GM21423 (cell line): ENCODE data around the gene CD276.
"Not testable (repeated sequence)": the region's sequence is repeated elsewhere in the genome, so short reads cannot be mapped to it uniquely, and the experiment has no call there.

Experiments used
- ATAC-seq: cut with Tn5 transposase; IDR thresholded peaks from one replicate; pipeline ENCODE4 v1.9.1; 2021; ENCODE audit warnings: mild to moderate bottlenecking, moderate library complexity; ENCODE audit not compliant: unreplicated experiment

Gene CD276

GRCh38 chr15:73709686-73710085 is 25.5 kb downstream of the CD276 start:
- no peak for ATAC-seq

- ATAC-seq: no peak
Measured at GRCh38 chr15:73710321-73710720, 26.1 kb downstream of the CD276 start.

GRCh38 chr15:73711526-73711925 is 27.3 kb downstream of the CD276 start:
- ATAC-seq: no peak

- ATAC-seq: no peak
Measured at GRCh38 chr15:73712107-73712506, 27.9 kb downstream of the CD276 start.

DNA sequence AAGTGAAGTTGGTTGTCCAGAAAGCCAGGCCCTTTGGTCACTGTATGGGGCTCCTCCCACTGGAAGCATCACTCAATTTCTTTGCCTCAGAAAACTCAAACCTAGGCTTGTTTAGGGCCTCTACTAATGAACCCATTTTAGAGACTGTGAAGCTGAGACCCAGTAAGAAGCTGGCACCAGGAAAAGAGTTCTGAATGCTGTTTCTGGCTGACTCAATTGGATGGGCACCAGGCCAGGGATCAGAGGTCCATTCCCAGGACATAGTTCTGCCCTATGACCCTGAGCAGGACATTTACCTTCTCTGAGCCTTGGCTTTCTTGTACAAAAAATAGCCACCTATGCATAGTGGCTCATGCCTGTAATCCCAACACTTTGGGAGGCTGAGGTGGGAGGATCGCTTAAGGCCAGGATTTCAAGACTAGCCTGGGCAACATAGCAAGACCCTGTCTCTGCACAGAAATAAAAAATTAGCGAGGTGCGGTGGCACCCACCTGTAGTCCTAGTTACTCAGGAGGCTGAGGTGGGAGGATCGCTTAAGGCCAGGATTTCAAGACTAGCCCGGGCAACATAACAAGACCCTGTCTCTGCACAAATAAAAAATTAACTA is 30.6 kb downstream of the CD276 start:
- ATAC-seq: no peak

- no peak for ATAC-seq
Measured at GRCh38 chr15:73715417-73715816, 31.2 kb downstream of the CD276 start.

GRCh38 chr15:73716417-73716816 is 32.2 kb downstream of the CD276 start:
- ATAC-seq: no peak

GRCh38 chr15:73717206-73717605 is 33.0 kb downstream of the CD276 start:
- no peak for ATAC-seq

GRCh38 chr15:73717802-73718201 is 33.6 kb downstream of the CD276 start:
- ATAC-seq: no peak

DNA sequence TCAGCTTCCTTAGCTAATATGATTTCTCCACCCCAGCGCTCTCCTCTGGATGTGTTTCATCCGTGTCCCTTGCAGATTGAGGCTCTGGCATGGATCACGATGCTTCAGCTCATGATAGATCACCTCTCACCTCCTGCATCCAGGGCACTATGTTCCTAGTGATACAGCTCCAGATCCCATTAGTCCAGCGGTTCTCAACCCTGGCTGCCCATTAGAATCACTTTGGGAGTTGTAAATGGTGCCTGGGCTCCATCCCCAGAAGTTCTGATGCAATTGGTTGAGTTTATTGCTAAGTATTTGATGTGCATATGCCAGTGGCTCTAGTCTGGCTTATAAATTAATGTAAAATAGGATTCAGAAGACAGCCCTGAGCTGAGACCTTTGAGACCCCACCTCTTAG is 34.5 kb downstream of the CD276 start:
- ATAC-seq: no peak

DNA sequence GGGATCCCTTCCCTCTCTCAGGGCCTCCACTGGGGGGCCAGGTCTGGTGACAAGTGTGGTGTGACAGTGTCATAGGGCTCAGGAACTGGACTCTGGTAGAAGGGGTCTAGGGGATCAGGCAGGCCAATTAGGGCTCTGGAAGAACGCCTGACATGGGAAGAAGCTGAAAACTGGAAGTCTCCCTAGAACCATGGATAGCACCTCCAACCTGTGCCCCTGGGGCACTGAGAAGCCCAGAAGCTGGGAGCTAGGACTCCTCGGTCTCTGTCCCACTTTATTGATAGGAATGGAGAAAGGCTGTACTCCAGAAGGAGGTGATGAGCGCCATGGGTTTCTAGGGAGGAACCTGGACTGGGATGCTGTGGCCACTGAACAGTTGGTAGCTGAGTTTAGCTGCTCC is 38.2 kb downstream of the CD276 start:
- ATAC-seq: no peak

DNA sequence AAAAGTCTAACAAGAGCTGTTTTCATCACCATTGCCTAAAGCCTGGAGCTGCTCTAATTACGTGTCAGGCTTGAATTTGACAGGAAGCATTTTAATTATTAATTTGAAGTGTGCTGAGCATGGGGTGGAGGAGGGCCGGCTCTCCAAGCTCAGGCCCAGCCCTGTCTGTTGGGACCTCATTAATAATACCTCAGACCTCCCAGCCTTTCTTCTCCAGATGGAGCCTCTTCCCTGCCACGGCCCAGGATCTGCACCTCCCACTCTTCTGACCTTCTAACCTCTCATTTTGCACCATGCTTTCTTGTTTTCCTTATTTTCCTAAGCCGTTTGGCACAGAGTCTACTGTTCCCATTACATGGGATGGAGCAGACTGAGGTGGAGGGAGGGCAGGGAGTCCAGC is 39.0 kb downstream of the CD276 start:
- no peak for ATAC-seq

- no peak for ATAC-seq
Measured at GRCh38 chr15:73724212-73724611, 40.0 kb downstream of the CD276 start.

DNA sequence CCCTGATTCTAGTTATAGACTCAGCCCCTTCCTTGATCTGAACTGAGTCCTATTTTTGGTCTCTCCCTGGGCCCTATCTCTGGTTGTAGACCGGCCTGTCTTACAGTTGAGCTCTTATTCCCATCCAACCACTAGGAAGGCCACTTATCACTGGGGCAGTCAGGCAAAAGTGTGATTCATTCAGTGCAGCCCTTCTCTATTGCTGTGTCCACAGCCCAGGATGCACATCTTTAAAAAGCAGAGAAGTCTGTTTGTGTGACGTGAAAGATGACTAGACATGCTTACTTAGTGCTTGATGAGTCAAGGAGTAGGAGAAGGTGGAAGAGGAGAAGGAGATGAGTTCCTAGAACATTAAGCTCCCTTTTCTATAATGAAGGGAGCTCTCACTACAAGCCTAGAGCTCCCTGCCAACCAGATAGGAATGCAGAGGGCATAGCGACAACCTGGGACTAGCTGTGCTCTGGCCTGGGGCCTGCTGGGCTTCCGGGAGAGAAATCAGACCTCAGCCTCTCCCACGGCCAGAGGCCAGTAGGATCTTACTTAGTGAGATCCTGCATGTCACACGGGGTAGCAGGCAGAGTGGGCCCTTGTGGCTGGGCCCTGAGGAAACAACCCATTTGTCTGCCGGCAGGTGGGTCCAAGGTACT is 43.3 kb downstream of the CD276 start:
- ATAC-seq: no peak

- ATAC-seq: not testable (repeated sequence)
Measured at GRCh38 chr15:73732051-73732450, 47.9 kb downstream of the CD276 start.

- ATAC-seq: no peak
Measured at GRCh38 chr15:73732930-73733329, 48.7 kb downstream of the CD276 start.

GRCh38 chr15:73737535-73737934 is 53.4 kb downstream of the CD276 start:
- no peak for ATAC-seq

DNA sequence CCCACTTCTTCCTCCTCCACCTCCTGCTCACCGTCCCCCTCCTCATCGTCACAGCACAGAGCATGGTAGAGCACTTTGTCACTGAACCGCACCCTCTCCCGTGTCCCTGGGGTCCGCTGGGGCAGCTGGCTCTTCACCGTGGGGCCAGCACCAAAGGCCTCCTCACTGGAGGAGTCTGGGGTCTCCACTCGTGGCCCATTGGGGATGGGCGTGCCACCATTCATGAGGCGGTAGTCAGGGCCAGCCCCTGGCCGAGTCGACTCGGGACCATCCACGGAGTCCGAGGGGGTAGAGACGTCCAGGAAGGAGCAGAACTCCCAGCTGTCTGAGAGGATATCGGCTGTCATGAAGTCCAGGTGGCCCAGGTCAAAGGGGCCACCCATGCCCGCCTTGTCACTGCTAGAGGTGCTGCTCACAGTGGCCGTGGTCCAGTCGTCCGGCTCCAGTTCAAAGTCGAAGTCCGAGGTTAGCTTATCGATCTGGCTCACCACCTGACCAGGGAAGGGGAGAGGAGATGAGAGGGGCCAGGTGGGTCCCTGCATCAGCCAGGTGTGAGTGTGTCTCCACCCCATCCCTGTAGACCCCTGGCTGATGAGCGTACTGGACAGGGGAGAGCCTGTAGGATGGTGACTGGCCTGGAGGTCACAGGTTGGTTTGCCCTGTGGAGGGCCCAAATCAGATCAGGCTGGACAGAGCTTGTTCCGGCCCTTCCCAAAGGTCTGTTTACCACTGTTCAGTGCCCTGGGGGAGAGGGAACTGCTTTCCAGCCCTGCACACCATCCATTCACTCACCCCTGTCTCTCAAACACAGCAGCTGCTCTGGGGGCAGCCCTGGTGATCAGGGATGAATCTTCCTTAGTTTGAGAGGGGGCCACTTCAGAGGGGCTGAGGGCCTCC is 56.2 kb downstream of the CD276 start:
- ATAC-seq: no peak

DNA sequence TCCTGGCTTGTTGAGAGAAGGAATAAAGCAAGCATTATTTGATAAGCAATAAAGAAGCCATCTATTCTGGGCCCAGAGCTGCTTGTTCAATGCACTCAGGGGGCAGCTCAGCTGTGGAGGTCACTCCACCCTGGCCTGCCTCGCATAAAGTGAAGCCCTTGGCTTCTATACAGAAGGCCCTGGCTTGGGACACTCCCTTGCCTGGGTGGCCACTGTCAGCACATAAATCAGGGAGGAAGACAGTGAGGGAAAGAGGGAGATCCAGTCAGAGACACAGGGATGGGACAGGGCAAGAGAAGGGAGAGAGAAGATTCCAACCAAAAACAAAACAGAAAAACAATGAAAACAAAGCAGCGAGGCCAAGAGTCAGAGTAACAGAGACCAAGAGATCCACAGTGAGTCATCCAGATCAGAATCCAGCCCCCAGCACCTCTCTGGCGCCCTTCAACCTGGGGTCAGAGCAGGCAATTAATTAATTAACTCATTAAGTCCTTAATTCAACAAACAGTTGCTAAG is 57.2 kb downstream of the CD276 start:
- ATAC-seq: no peak

DNA sequence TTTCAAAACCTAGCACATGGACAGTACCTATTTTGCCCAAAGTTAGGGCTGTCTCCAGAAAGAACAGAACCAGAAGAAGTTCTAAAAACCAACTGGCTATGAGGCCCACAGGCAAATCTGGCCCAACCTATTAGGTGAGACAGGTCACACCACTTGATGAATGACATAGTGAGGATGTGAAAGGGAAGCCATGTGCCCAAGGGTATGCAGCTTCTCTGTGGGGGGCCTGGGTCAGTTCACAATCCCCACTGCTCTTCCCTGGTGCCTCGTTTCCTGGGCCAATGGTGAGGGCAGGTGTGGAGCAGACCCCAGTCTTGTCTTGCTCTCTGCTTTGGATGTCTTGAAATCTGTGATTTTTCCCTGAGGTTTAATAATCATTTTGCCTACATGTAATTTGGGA is 60.1 kb downstream of the CD276 start:
- no peak for ATAC-seq

DNA sequence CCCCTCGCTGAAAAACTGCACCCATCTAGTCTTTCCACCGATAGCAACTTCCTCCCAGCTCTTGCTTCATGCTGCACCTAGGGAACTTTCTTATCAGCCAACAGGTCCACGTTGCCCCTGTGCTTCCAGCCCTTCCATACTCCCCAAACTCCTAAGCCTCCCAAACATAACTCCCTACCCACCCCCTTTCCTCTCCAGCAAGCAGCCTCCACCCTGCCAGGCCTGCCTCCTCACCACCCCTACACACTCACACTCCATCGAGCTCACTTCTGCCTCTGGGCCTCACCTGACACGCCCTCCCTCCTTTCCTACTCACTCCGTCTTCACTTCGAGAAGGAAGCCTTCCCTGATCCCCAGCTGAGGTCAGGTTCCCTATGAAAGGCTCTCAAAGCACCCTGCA is 60.9 kb downstream of the CD276 start:
- no peak for ATAC-seq

- ATAC-seq: no peak
Measured at GRCh38 chr15:73746261-73746660, 62.1 kb downstream of the CD276 start.
